DMS153 (cell line): Measurements from ENCODE around the gene CHCHD6.

ENCODE experiments used
- DNase-seq: peaks from one replicate; lab custom pipeline; 2025; lab: John Stamatoyannopoulos, UW

Gene CHCHD6

GRCh38 chr3:126959921-126960603 lies 256.0 kb downstream of the CHCHD6 start:
- DNase-seq, result peak; percentile 62

GRCh38 chr3:126960604-126960995 lies 256.6 kb downstream of the CHCHD6 start:
- DNase-seq, result no peak

- no peak for DNase-seq
Observed at GRCh38 chr3:126961191-126961790, 257.3 kb downstream of the CHCHD6 start.

- no peak for DNase-seq
Observed at GRCh38 chr3:126961791-126962461, 257.9 kb downstream of the CHCHD6 start.

- DNase-seq, result no peak
Observed at GRCh38 chr3:126962756-126963155, 258.7 kb downstream of the CHCHD6 start.

- DNase-seq, result no peak
Observed at GRCh38 chr3:126963261-126964190, 259.5 kb downstream of the CHCHD6 start.

- no peak for DNase-seq
Observed at GRCh38 chr3:126964261-126964660, 260.2 kb downstream of the CHCHD6 start.

- DNase-seq, result no peak
Observed at GRCh38 chr3:126964950-126965349, 260.9 kb downstream of the CHCHD6 start.

GRCh38 chr3:126965526-126966080 lies 261.6 kb downstream of the CHCHD6 start:
- no peak for DNase-seq

- no peak for DNase-seq
Observed at GRCh38 chr3:126967386-126967785, 263.3 kb downstream of the CHCHD6 start.

GRCh38 chr3:126968391-126969390 lies 264.7 kb downstream of the CHCHD6 start:
- DNase-seq, result no peak

GRCh38 chr3:126969586-126969985 lies 265.5 kb downstream of the CHCHD6 start:
- no peak for DNase-seq

GRCh38 chr3:126970101-126970500 lies 266.1 kb downstream of the CHCHD6 start:
- DNase-seq, result no peak

GRCh38 chr3:126970921-126971320 lies 266.9 kb downstream of the CHCHD6 start:
- no peak for DNase-seq

- DNase-seq, result no peak
Observed at GRCh38 chr3:126971891-126972351, 267.9 kb downstream of the CHCHD6 start.

GRCh38 chr3:126972866-126973265 lies 268.8 kb downstream of the CHCHD6 start:
- no peak for DNase-seq

- no peak for DNase-seq
Observed at GRCh38 chr3:126973814-126974213, 269.8 kb downstream of the CHCHD6 start.

GRCh38 chr3:126974756-126975155 lies 270.7 kb downstream of the CHCHD6 start:
- DNase-seq, result no peak

GRCh38 chr3:126976906-126977305 lies 272.9 kb downstream of the CHCHD6 start:
- DNase-seq, result no peak

- no peak for DNase-seq
Observed at GRCh38 chr3:126977821-126978220, 273.8 kb downstream of the CHCHD6 start.

- DNase-seq, result no peak
Observed at GRCh38 chr3:126978291-126978690, 274.3 kb downstream of the CHCHD6 start.
